BLaER1 treated with 17β-estradiol and CSF1 and Interleukin-3, amounts not matched to agents 10 nM and 100 nM (cell line): ENCODE measurements around the gene KSR2.

Source experiments
- H3K27ac ChIP-seq, 11 experiments: shearing (Covaris generic); formaldehyde crosslinking; 2 replicates each; pipeline ENCODE4 v1.8.1; 2022
- H3K27me3 ChIP-seq, 11 experiments: shearing (Covaris generic); formaldehyde crosslinking; 2 replicates each; pipeline ENCODE4 v1.8.1; 2022
- H3K36me3 ChIP-seq, 11 experiments: shearing (Covaris generic); formaldehyde crosslinking; 2 replicates each; pipeline ENCODE4 v1.8.1; 2022
- H3K4me1 ChIP-seq, 10 experiments: shearing (Covaris generic); formaldehyde crosslinking; 2 replicates each; pipeline ENCODE4 v1.8.1; 2022
- H3K4me2 ChIP-seq, 11 experiments: shearing (Covaris generic); formaldehyde crosslinking; 2 replicates each; pipeline ENCODE4 v1.8.1; 2022
- H3K4me3 ChIP-seq, 10 experiments: shearing (Covaris generic); formaldehyde crosslinking; 2 replicates each; pipeline ENCODE4 v1.8.1; 2022
- H3K9ac ChIP-seq, 11 experiments: shearing (Covaris generic); formaldehyde crosslinking; 2 replicates each; pipeline ENCODE4 v1.8.1; 2022
- H3K9me3 ChIP-seq, 11 experiments: shearing (Covaris generic); formaldehyde crosslinking; replicated peaks in 1 of 11; 2 replicates each; pipeline ENCODE4 v1.8.1; 2022
- H4K20me1 ChIP-seq, 11 experiments: shearing (Covaris generic); formaldehyde crosslinking; 2 replicates each; pipeline ENCODE4 v1.8.1; 2022
- Cebpa-rat ChIP-seq, 11 experiments: shearing (Covaris generic); IDR thresholded peaks; 2 replicates each; pipeline ENCODE4 v1.8.1; 2022

The KSR2 gene

DNA sequence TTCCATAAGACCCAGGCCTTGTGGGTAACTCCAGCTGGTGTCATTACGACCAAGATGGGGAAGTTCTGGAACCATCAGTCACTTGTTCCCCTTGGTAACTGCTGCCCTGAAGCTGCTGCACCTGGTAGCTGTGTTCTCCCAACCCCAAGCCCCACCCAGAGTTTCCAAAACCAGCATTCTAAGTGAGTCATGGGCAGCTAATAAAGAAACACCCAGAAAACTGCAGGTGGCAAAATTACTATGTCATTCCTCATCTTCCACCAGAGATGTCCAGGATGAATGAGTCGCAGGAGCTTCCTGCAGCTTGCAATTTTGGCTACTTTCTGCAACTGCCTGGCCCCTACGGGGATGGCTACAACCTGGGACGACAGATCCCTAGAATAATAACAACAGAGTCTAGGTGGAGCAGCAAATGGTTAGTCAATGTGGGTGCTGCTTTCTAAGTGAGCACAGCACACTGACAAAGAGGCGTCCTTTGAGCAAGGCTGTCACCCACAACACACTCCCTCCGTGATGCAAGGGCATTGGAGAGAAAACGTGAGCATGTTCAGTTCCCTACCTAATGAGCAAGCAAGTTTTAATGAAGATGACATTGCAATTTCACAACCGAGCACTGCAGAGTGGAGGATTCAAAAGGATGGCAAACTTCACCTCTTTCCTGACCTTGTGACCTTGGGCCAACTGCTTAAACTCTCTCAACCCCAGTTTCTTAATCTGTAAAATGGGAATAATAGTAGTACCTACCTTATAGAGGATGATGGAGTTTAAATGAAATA lies 306.0 kb downstream of the KSR2 start:
- Histone ChIP-seq H3K27me3 (no peaks in the 10 kb centered on the region), H3K4me3 (no peak overlapping the region), H3K4me2 (peak overlapping the region in 4 of 11 experiments; percentile 12 to 56 (median 42); a peak in 7 of 22 replicates), H3K9me3 (no peaks in the 10 kb centered on the region), H4K20me1 (no peaks in the 10 kb centered on the region), H3K27ac (no peak overlapping the region), H3K36me3 (no peaks in the 10 kb centered on the region), H3K4me1 (peaks cover 0 to 25% (median 5%) of the 10 kb centered on the region in 10 experiments; a peak in 8 of 20 replicates), H3K9ac (no peak overlapping the region)
- no peak for TF ChIP-seq Cebpa-rat (IDR thresholded peaks at IDR 0.05)

DNA sequence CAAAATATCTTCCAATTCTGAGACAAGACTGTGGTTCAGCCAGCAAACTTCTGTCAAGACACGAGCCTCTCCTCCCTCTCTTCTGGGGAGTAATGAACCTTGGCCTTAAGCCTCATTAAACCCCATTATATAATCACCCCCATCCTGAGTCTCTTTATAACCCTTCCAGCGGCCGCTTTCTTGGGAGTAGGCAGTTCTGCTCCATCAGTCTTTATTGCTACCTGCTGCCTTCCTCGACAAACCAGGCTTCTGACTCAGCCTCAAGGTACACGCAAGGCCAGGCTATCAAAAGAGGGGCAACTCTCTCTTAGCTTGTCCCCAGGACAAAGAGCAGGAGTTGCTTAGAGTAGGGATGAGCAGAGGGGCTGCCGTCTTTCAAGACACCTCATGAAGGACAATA lies 306.6 kb downstream of the KSR2 start:
- no peak overlapping the region for H3K4me3 ChIP-seq
- H3K9ac ChIP-seq: no peak overlapping the region
- no peaks in the 10 kb centered on the region for H3K27me3 ChIP-seq
- no peak overlapping the region for H3K27ac ChIP-seq
- H3K4me2 ChIP-seq: peak overlapping the region in 2 of 11 experiments; percentile 46 to 56; a peak in 5 of 22 replicates
- H4K20me1 ChIP-seq: no peaks in the 10 kb centered on the region
- H3K4me1 ChIP-seq: peaks cover 0 to 25% (median 5%) of the 10 kb centered on the region in 10 experiments; a peak in 8 of 20 replicates
- H3K9me3 ChIP-seq: no peaks in the 10 kb centered on the region
- H3K36me3 ChIP-seq: no peaks in the 10 kb centered on the region
- TF ChIP-seq Cebpa-rat (IDR thresholded peaks at IDR 0.05): no peak

DNA sequence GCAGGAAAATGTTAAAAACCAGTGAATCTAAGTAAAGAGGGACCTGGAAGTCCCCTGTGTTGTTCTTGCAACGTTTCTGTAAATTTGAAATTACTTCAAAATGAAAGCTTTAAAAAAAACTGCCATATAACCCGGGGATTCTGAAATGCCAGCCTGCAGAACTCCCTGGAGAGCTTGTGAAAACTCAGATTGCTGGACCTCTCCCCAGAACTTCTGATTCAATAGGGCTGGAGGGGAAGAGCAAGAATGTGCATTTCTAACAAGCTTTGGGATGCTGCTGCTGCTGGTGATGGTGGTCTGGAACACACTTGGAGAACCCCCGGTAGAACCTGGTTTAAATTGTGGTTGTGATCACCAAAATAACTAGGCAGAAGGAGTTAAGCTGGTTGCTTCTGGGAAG lies 307.3 kb downstream of the KSR2 start:
- Histone ChIP-seq H3K4me3 (no peak overlapping the region), H3K4me1 (peaks cover 0 to 25% (median 5%) of the 10 kb centered on the region in 10 experiments; a peak in 8 of 20 replicates), H4K20me1 (no peaks in the 10 kb centered on the region), H3K9me3 (no peaks in the 10 kb centered on the region), H3K9ac (no peak overlapping the region), H3K27me3 (no peaks in the 10 kb centered on the region), H3K27ac (no peak overlapping the region), H3K4me2 (no peak overlapping the region), H3K36me3 (no peaks in the 10 kb centered on the region)
- TF ChIP-seq Cebpa-rat (IDR thresholded peaks at IDR 0.05): no peak

DNA sequence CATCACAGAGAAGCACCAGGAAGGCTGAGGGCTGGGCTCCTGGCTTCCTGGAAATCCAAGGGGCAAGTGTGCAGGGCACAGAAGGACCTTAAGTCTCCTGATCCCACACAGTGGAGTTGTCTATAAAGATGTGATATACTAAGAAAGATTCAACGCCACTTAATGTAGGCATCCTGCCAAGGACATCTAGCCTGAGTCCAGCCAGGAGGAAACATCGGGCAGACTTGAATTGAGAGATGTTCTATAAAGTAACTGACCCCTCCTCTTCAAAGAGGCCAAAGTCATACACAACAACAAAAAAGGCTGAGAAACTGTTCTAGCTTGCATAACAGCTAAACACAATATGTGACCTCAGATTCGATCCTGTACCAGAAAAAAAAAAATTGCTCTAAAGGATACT lies 307.9 kb downstream of the KSR2 start:
- no peaks in the 10 kb centered on the region for H3K27me3 ChIP-seq
- no peak overlapping the region for H3K27ac ChIP-seq
- no peak for TF ChIP-seq Cebpa-rat (IDR thresholded peaks at IDR 0.05)
- H4K20me1 ChIP-seq: no peaks in the 10 kb centered on the region
- no peak overlapping the region for H3K4me2 ChIP-seq
- H3K36me3 ChIP-seq: no peaks in the 10 kb centered on the region
- H3K4me3 ChIP-seq: no peak overlapping the region
- no peaks in the 10 kb centered on the region for H3K9me3 ChIP-seq
- no peak overlapping the region for H3K9ac ChIP-seq
- peaks cover 0 to 25% (median 5%) of the 10 kb centered on the region in 10 experiments; a peak in 8 of 20 replicates for H3K4me1 ChIP-seq

DNA sequence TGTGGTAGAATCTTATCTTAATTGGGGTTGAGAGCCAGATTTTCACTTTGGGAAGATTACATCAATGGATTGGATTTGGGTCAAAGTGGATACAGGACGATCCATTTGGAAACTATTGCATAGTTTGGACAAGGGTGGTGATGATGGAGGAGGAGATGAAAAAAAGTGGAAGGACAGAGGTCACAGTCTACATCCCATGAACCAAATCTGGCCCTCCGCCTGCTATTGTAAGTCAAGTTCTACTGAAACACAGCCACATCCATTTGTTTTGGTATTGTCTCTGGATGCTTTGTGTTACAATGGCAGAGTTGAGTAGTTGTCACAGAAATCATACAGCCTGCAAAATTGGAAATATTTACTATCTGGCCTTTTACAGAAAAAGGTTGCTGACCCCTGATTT lies 310.6 kb downstream of the KSR2 start:
- no peak for TF ChIP-seq Cebpa-rat (IDR thresholded peaks at IDR 0.05)
- H4K20me1 ChIP-seq: no peaks in the 10 kb centered on the region

DNA sequence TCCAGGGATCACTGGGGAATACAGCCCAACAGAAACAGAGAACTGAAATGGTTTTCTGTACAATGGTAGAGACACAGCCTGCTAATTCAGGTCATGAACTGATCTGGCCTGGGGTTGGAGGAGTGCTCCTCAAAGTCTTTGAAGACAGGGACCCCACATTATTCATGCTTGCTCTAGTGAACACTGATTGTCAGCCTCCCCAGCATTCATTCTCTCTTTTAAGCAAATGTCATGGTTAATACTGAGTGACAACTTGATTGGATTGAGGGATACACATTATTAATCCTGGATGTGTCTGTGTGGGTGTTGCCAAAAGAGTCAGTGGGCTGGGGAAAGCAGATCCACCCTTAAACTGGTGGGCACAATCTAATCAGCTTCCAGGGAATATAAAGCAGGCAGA lies 319.0 kb downstream of the KSR2 start:
- H3K27ac ChIP-seq: no peak overlapping the region
- no peak overlapping the region for H3K4me3 ChIP-seq
- TF ChIP-seq Cebpa-rat (IDR thresholded peaks at IDR 0.05): no peak
- H3K4me1 ChIP-seq: no peaks in the 10 kb centered on the region
- no peak overlapping the region for H3K9ac ChIP-seq
- H3K9me3 ChIP-seq: peaks cover 16 to 35% (median 23%) of the 10 kb centered on the region in 11 experiments
- H3K27me3 ChIP-seq: no peaks in the 10 kb centered on the region
- no peak overlapping the region for H3K4me2 ChIP-seq
- no peaks in the 10 kb centered on the region for H3K36me3 ChIP-seq
- no peaks in the 10 kb centered on the region for H4K20me1 ChIP-seq

More for the DNA sequence above, 310.6 kb downstream of the KSR2 start:
- peaks cover 0 to 14% (median 5%) of the 10 kb centered on the region in 10 experiments; a peak in 8 of 20 replicates for H3K4me1 ChIP-seq
- H3K36me3 ChIP-seq: no peaks in the 10 kb centered on the region
- H3K4me2 ChIP-seq: no peak overlapping the region
- no peak overlapping the region for H3K9ac ChIP-seq
- no peak overlapping the region for H3K4me3 ChIP-seq
- H3K27ac ChIP-seq: no peak overlapping the region
- H3K27me3 ChIP-seq: no peaks in the 10 kb centered on the region
- no peaks in the 10 kb centered on the region for H3K9me3 ChIP-seq

DNA sequence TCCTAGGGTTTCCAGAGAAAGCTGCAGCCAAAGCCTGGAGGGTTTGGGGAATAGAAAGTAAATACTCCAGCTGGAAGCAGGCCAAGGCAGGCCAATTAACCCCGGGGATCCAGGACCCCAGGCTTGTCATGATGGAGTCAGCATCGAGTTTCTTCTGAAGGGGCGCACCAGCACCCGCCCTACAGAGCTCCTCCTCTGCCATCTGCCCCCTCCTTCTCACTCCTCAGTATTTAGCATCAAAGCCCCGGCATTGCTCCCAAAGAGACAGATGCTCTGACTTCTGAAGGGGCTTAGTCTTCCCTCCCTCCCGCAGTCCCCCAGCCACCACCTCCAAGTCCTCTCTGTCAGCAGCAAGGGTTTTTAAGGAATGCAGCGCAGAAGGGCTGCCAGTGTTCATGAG lies 322.3 kb downstream of the KSR2 start:
- no peak overlapping the region for H3K27ac ChIP-seq
- no peak overlapping the region for H3K4me2 ChIP-seq
- no peaks in the 10 kb centered on the region for H3K4me1 ChIP-seq
- H4K20me1 ChIP-seq: no peaks in the 10 kb centered on the region
- H3K36me3 ChIP-seq: no peaks in the 10 kb centered on the region
- no peak overlapping the region for H3K4me3 ChIP-seq
- H3K9ac ChIP-seq: no peak overlapping the region
- no peak for TF ChIP-seq Cebpa-rat (IDR thresholded peaks at IDR 0.05)
- peaks cover 11 to 28% (median 18%) of the 10 kb centered on the region in 11 experiments for H3K9me3 ChIP-seq
- no peaks in the 10 kb centered on the region for H3K27me3 ChIP-seq

DNA sequence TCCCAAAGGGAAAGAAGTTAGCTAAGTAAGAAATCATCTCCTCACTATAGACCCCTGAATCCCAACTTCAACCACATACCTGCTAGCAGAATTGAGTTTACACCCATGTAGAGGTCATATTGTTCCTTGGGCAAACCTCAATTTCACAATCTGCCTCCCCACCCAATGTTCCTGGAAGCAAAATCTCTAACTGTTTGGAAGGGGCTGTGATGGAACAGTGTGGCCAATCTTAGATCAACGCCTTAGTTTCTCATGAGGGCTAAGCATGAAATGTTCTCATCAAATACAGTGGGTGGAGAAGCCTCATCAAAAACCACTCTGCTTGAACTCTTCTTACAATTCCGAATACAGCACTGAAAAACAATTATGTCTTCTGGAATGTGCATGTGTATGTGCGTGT lies 323.3 kb downstream of the KSR2 start:
- no peak for TF ChIP-seq Cebpa-rat (IDR thresholded peaks at IDR 0.05)
- Histone ChIP-seq H3K27ac (no peak overlapping the region), H3K27me3 (no peaks in the 10 kb centered on the region), H3K4me3 (no peak overlapping the region), H4K20me1 (no peaks in the 10 kb centered on the region), H3K9ac (no peak overlapping the region), H3K4me1 (no peaks in the 10 kb centered on the region), H3K4me2 (no peak overlapping the region), H3K9me3 (peaks cover under 1 to 18% (median 8%) of the 10 kb centered on the region in 11 experiments; a peak in 16 of 22 replicates), H3K36me3 (no peaks in the 10 kb centered on the region)

DNA sequence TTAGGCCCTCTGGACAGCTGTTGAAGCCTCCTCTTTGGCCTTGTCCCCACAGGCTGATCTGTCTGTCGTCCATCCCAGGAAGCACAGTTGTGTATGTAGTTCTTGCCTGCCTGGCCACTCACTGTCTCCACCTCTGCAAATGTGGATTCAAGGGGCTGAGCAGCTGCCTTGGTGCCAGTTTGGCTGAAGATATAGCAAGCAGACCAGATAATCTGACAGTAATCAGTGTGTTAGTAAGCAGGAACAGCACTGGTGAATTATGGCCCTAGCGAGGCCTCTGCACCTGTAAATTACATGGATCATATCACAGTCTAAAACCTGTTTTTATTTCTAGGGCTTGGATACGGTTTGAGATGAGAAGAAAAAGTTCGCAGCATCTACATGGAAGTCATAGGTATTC lies 324.8 kb downstream of the KSR2 start:
- TF ChIP-seq Cebpa-rat (IDR thresholded peaks at IDR 0.05): no peak
- no peaks in the 10 kb centered on the region for H3K36me3 ChIP-seq

DNA sequence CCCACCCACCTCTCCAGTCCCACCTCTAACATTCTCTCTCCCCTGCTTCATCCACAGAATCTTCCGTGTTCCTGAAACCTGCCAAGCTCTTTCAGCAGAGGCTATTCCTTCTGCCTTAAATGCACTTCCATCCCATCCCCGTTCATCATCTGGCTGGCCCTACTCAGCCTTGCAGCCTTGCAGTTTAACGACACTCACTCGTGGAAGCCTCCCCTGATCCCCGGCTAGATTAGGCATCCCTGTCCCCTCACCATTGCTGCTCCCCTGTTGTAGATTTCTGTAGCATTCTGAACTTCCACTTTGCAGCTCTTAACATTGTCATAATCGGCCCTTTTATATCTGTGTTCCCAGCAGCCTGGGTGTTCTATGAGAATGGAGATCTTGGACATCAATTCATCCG lies 326.9 kb downstream of the KSR2 start:
- H3K4me3 ChIP-seq: no peak overlapping the region

More for the DNA sequence above, 324.8 kb downstream of the KSR2 start:
- no peaks in the 10 kb centered on the region for H4K20me1 ChIP-seq
- no peaks in the 10 kb centered on the region for H3K4me1 ChIP-seq
- no peaks in the 10 kb centered on the region for H3K27me3 ChIP-seq
- H3K4me3 ChIP-seq: no peak overlapping the region
- no peak overlapping the region for H3K27ac ChIP-seq
- no peak overlapping the region for H3K9ac ChIP-seq
- peaks cover 0 to 5% (median 0%) of the 10 kb centered on the region in 11 experiments; a peak in 2 of 22 replicates for H3K9me3 ChIP-seq
- H3K4me2 ChIP-seq: no peak overlapping the region

More for the DNA sequence above, 326.9 kb downstream of the KSR2 start:
- Histone ChIP-seq H3K9me3 (peaks cover 4 to 8% (median 5%) of the 10 kb centered on the region in 11 experiments; a peak in 13 of 22 replicates), H3K36me3 (no peaks in the 10 kb centered on the region), H4K20me1 (no peaks in the 10 kb centered on the region), H3K27me3 (no peaks in the 10 kb centered on the region), H3K9ac (no peak overlapping the region), H3K27ac (no peak overlapping the region), H3K4me1 (no peaks in the 10 kb centered on the region), H3K4me2 (no peak overlapping the region)
- no peak for TF ChIP-seq Cebpa-rat (IDR thresholded peaks at IDR 0.05)
